ENCODE results near the gene WDR18.

DNA sequence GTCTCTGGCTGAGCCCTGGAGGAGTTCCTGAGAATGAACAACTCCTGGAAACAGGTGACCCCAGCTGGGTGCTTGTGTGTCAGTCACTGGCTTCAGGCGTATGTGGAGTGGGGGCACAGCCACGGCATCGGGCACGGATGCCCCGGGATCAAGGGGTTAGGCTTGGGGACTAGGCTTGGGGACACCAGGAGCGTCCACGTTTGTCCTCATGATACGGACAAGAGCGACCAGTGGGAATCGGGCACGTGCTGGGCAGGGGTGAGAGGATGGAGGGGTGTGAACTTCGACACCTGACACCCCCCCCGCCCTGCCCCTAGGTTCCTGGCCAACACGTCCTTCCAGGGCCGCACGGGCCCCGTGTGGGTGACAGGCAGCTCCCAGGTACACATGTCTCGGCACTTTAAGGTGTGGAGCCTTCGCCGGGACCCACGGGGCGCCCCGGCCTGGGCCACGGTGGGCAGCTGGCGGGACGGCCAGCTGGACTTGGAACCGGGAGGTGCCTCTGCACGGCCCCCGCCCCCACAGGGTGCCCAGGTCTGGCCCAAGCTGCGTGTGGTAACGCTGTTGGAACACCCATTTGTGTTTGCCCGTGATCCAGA lies 20.2 kb downstream of the WDR18 start:
- TF ChIP-seq POLR2AphosphoS5 (IDR thresholded peaks at IDR 0.05; ENCODE audit: low read depth, low read length) (no peak), TCF7L2 (IDR thresholded peaks at IDR 0.05; ENCODE audit: low read depth, low read length) (no peak), SIN3A (IDR thresholded peaks at IDR 0.05; ENCODE audit: borderline replicate concordance, insufficient read depth, low read depth, low read length) (no peak)
- TF ChIP-seq, protein P1, sequence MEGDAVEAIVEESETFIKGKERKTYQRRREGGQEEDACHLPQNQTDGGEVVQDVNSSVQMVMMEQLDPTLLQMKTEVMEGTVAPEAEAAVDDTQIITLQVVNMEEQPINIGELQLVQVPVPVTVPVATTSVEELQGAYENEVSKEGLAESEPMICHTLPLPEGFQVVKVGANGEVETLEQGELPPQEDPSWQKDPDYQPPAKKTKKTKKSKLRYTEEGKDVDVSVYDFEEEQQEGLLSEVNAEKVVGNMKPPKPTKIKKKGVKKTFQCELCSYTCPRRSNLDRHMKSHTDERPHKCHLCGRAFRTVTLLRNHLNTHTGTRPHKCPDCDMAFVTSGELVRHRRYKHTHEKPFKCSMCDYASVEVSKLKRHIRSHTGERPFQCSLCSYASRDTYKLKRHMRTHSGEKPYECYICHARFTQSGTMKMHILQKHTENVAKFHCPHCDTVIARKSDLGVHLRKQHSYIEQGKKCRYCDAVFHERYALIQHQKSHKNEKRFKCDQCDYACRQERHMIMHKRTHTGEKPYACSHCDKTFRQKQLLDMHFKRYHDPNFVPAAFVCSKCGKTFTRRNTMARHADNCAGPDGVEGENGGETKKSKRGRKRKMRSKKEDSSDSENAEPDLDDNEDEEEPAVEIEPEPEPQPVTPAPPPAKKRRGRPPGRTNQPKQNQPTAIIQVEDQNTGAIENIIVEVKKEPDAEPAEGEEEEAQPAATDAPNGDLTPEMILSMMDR (IDR thresholded peaks at IDR 0.05): no peak
- TF ChIP-seq, protein P2, sequence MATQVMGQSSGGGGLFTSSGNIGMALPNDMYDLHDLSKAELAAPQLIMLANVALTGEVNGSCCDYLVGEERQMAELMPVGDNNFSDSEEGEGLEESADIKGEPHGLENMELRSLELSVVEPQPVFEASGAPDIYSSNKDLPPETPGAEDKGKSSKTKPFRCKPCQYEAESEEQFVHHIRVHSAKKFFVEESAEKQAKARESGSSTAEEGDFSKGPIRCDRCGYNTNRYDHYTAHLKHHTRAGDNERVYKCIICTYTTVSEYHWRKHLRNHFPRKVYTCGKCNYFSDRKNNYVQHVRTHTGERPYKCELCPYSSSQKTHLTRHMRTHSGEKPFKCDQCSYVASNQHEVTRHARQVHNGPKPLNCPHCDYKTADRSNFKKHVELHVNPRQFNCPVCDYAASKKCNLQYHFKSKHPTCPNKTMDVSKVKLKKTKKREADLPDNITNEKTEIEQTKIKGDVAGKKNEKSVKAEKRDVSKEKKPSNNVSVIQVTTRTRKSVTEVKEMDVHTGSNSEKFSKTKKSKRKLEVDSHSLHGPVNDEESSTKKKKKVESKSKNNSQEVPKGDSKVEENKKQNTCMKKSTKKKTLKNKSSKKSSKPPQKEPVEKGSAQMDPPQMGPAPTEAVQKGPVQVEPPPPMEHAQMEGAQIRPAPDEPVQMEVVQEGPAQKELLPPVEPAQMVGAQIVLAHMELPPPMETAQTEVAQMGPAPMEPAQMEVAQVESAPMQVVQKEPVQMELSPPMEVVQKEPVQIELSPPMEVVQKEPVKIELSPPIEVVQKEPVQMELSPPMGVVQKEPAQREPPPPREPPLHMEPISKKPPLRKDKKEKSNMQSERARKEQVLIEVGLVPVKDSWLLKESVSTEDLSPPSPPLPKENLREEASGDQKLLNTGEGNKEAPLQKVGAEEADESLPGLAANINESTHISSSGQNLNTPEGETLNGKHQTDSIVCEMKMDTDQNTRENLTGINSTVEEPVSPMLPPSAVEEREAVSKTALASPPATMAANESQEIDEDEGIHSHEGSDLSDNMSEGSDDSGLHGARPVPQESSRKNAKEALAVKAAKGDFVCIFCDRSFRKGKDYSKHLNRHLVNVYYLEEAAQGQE (IDR thresholded peaks at IDR 0.05; ENCODE audit: insufficient read depth in 1 of 2, low read depth in 2 of 2, low read length in 1 of 2): no peak
